Mesenchymal stem cell (in vitro differentiated cells and primary cell): ENCODE measurements around the gene EED.

ENCODE experiments used
- DNase-seq: peaks from one replicate; pipeline ENCODE4 v3.0.0-alpha.2; 2013
- H2AFZ ChIP-seq: one replicate; pipeline ENCODE4 v1.6.1; 2013; ENCODE audit warnings: low read depth, mild to moderate bottlenecking, control low read depth, inconsistent platforms, low read length, moderate library complexity
- H2AK5ac ChIP-seq: 2 replicates; pipeline ENCODE4 v1.6.1; 2013; ENCODE audit warnings: low read length, moderate library complexity, mild to moderate bottlenecking, inconsistent platforms; ENCODE audit not compliant: severe bottlenecking
- H2BK120ac ChIP-seq: one replicate; pipeline ENCODE4 v1.6.1; 2013; ENCODE audit warnings: low read depth, mild to moderate bottlenecking, inconsistent platforms, low read length, moderate library complexity
- H2BK12ac ChIP-seq, 2 experiments: one replicate each; pipeline ENCODE4 v1.6.1; 2013; ENCODE audit warnings: inconsistent platforms in 2 of 2, low read length in 2 of 2, mild to moderate bottlenecking in 2 of 2, moderate library complexity in 2 of 2, control low read depth in 1 of 2
- H2BK15ac ChIP-seq: one replicate; pipeline ENCODE4 v1.6.1; 2013; ENCODE audit warnings: mild to moderate bottlenecking, low read depth, inconsistent platforms; ENCODE audit not compliant: poor library complexity, severe bottlenecking
- H2BK5ac ChIP-seq: 2 replicates; pipeline ENCODE4 v1.6.1; 2013; ENCODE audit warnings: low read depth, mild to moderate bottlenecking, low read length, control low read depth, inconsistent platforms; ENCODE audit not compliant: poor library complexity, severe bottlenecking
- H3K14ac ChIP-seq, 2 experiments: one replicate each; pipeline ENCODE4 v1.6.1; 2013; ENCODE audit warnings: inconsistent platforms in 2 of 2, low read length in 2 of 2, control low read depth in 1 of 2, mild to moderate bottlenecking in 1 of 2, moderate library complexity in 1 of 2
- H3K18ac ChIP-seq, 2 experiments: one replicate each; pipeline ENCODE4 v1.6.1; 2013; ENCODE audit warnings: inconsistent platforms in 2 of 2, low read length in 2 of 2, control low read depth in 1 of 2, low read depth in 1 of 2, mild to moderate bottlenecking in 1 of 2
- H3K23ac ChIP-seq, 2 experiments: one replicate each; pipeline ENCODE4 v1.6.1; 2013; ENCODE audit warnings: inconsistent platforms in 2 of 2, low read length in 2 of 2, mild to moderate bottlenecking in 2 of 2, moderate library complexity in 2 of 2, control low read depth in 1 of 2
- H3K27ac ChIP-seq: 2 replicates; pipeline ENCODE4 v1.5.1; 2013; ENCODE audit warnings: mild to moderate bottlenecking, moderate library complexity, low read length, control low read depth, inconsistent platforms; ENCODE audit not compliant: poor library complexity, severe bottlenecking
- H3K27me3 ChIP-seq, 2 experiments: 2 replicates each; pipeline versions ENCODE4 v1.6.1 to v1.7.0; 2013; ENCODE audit warnings: low read length in 2 of 2, mild to moderate bottlenecking in 2 of 2, moderate library complexity in 2 of 2, control low read depth in 1 of 2, inconsistent platforms in 1 of 2; ENCODE audit not compliant: control insufficient read depth in 1 of 2, insufficient read depth in 1 of 2
- H3K36me3 ChIP-seq, 2 experiments: 2 replicates each; pipeline versions ENCODE4 v1.6.1 to v1.7.0; 2013; ENCODE audit warnings: low read length in 2 of 2, control low read depth in 1 of 2, inconsistent platforms in 1 of 2, low read depth in 1 of 2, mild to moderate bottlenecking in 1 of 2; ENCODE audit not compliant: insufficient read depth in 2 of 2, control insufficient read depth in 1 of 2
- H3K4ac ChIP-seq, 2 experiments: one replicate each; pipeline ENCODE4 v1.6.1; 2013; ENCODE audit warnings: inconsistent platforms in 2 of 2, low read length in 2 of 2, mild to moderate bottlenecking in 2 of 2, moderate library complexity in 2 of 2, control low read depth in 1 of 2, low read depth in 1 of 2
- H3K4me1 ChIP-seq: 2 replicates; pipeline ENCODE4 v1.6.1; 2013; ENCODE audit warnings: low read depth, low read length, control low read depth; ENCODE audit not compliant: control insufficient read depth, insufficient read depth
- H3K4me2 ChIP-seq: 2 replicates; pipeline ENCODE4 v1.6.1; 2013; ENCODE audit warnings: low read length, mild to moderate bottlenecking, inconsistent platforms; ENCODE audit not compliant: poor library complexity, severe bottlenecking
- H3K4me3 ChIP-seq, 2 experiments: 2 replicates each; pipeline versions ENCODE4 v1.5.1 to v1.7.0; 2013; ENCODE audit warnings: low read length in 2 of 2, mild to moderate bottlenecking in 2 of 2, control low read depth in 1 of 2, low read depth in 1 of 2; ENCODE audit not compliant: insufficient read depth in 1 of 2
- H3K79me1 ChIP-seq: replicated peaks from 2 replicates; pipeline ENCODE4 v1.6.1; 2013; ENCODE audit warnings: mild to moderate bottlenecking, control low read depth, low read length, inconsistent platforms; ENCODE audit not compliant: poor library complexity, severe bottlenecking
- H3K9ac ChIP-seq: 2 replicates; pipeline ENCODE4 v1.7.0; 2013; ENCODE audit warnings: mild to moderate bottlenecking, low read length, moderate library complexity
- H3K9me3 ChIP-seq: 2 replicates; pipeline ENCODE4 v1.7.0; 2013; ENCODE audit warnings: mild to moderate bottlenecking, low read length; ENCODE audit not compliant: control insufficient read depth
- H4K8ac ChIP-seq: one replicate; pipeline ENCODE4 v1.6.1; 2013; ENCODE audit warnings: inconsistent platforms, mild to moderate bottlenecking, low read length, moderate library complexity
- H4K91ac ChIP-seq: one replicate; pipeline ENCODE4 v1.6.1; 2013; ENCODE audit warnings: mild to moderate bottlenecking, low read length, inconsistent platforms
- WGBS: methylation state at CpG from one replicate; pipeline ENCODE4 v1.1.7; 2013; ENCODE audit warnings: mixed read lengths; 5-methylcytosine and 5-hydroxymethylcytosine counted together

The EED gene

DNA sequence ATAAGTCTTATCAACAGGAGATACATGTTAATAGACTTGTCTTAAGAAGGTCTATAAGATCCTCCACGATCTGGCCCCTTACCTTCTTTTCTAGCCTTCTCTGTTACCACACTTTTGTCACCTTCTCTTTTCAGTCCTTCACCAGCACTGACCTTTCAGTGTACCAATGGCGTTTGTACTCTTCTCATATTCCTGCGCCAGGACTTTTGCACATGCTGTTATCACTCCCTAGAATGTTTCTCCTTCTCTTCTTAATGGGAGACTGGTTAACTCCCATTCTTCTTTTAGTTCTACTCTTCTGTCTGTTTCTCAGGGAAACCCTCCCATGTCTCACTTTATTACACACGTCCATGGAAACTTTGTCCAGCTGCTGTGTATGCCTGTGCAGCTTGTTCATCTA lies 4.4 kb upstream of the EED start:
- no peak for DNase-seq
- H3K23ac ChIP-seq, result no peak overlapping the region
- 74% methylated on average over 4 of the region's 4 CpGs for WGBS

DNA sequence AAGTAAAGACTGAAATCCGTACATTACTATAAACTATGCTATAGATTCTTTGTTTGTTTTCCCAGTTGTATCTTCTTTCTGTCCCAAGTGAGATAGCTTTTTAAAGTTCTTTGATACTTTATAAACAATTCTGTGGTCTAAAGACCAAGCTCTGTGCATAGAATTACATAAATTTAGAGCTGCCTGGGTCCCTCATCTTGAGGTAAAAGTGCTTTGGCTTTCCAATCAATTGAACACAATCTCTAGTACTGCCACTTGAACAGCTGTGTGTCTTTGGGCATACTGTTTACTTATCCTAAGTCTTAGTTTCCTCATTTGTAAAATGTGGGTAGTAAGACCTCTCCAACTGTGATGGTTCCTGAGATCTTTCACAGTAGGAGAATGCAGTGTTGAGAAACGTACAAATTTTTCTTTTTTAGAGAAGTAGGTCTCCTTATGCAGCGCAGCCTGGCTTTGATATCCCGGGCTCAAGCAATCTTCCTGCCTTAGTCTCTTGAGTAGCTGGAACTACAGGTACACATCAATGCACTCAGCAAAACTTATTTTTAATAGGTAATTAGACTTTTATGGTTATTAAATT lies 2.5 kb upstream of the EED start:
- Histone ChIP-seq H3K14ac (no peak overlapping the region), H3K9ac (no peak overlapping the region), H3K4ac (no peak overlapping the region), H3K4me3 (no peak overlapping the region), H4K8ac (no peak overlapping the region), H3K18ac (no peak overlapping the region), H3K4me2 (no peak overlapping the region), H2BK5ac (no peak overlapping the region), H2AK5ac (no peak overlapping the region), H2BK15ac (no peak overlapping the region), H2AFZ (no peak overlapping the region), H4K91ac (no peak overlapping the region), H3K36me3 (no peaks in the 10 kb centered on the region), H3K23ac (no peak overlapping the region), H2BK120ac (no peak overlapping the region), H2BK12ac (no peak overlapping the region), H3K27ac (no peak overlapping the region), H3K27me3 (peaks cover 0 to 7% of the 10 kb centered on the region in 2 experiments), H3K4me1 (no peaks in the 10 kb centered on the region), H3K79me1 (peaks cover 2% of the 10 kb centered on the region), H3K9me3 (no peaks in the 10 kb centered on the region)
- 90% methylated on average over 1 of the region's 4 CpGs for WGBS
- no peak for DNase-seq

More for the DNA sequence above, 4.4 kb upstream of the EED start:
- no peaks in the 10 kb centered on the region for H3K9me3 ChIP-seq
- H2AK5ac ChIP-seq, result no peak overlapping the region
- H3K18ac ChIP-seq, result no peak overlapping the region
- H3K27me3 ChIP-seq, result peaks cover 0 to 7% of the 10 kb centered on the region in 2 experiments
- no peak overlapping the region for H2BK5ac ChIP-seq
- no peak overlapping the region for H3K4me2 ChIP-seq
- no peak overlapping the region for H2BK12ac ChIP-seq
- no peaks in the 10 kb centered on the region for H3K36me3 ChIP-seq
- no peak overlapping the region for H3K9ac ChIP-seq
- no peak overlapping the region for H2BK15ac ChIP-seq
- H3K4me3 ChIP-seq, result no peak overlapping the region
- H2BK120ac ChIP-seq, result no peak overlapping the region
- H4K91ac ChIP-seq, result no peak overlapping the region
- H4K8ac ChIP-seq, result no peak overlapping the region
- no peak overlapping the region for H3K4ac ChIP-seq
- H3K79me1 ChIP-seq, result no peaks in the 10 kb centered on the region
- H3K27ac ChIP-seq, result no peak overlapping the region
- H3K4me1 ChIP-seq, result no peaks in the 10 kb centered on the region
- H2AFZ ChIP-seq, result no peak overlapping the region
- H3K14ac ChIP-seq, result no peak overlapping the region

DNA sequence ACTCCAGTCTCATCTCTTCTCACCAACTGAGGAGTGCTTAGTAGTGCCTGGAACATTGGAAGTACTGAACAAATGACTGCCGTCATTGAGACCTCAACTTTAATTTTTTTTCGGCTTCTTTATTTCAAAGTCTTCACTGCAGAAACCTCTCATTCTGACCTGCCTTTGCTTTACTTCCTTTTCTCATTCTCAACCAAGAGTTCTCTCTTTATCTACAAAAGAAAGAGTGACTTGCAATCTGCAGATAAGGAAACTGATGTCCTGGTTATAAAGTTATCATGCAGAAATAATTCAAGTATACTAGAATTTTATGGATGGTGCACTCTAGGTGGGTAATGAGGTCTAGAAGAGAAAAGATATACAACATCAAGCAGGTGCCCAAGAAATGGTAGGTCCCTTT lies 1.2 kb upstream of the EED start:
- 97% methylated on average over 2 of the region's 2 CpGs for WGBS
- no peak overlapping the region for H3K23ac ChIP-seq
- H2BK5ac ChIP-seq, result no peak overlapping the region
- no peak overlapping the region for H3K4me2 ChIP-seq
- H3K18ac ChIP-seq, result no peak overlapping the region
- no peaks in the 10 kb centered on the region for H3K36me3 ChIP-seq
- peaks cover 0 to 7% of the 10 kb centered on the region in 2 experiments for H3K27me3 ChIP-seq
- H2BK120ac ChIP-seq, result no peak overlapping the region
- H2AK5ac ChIP-seq, result no peak overlapping the region
- H3K14ac ChIP-seq, result no peak overlapping the region
- H3K9ac ChIP-seq, result peak overlapping the region; percentile 94
- no peak overlapping the region for H3K27ac ChIP-seq
- H3K9me3 ChIP-seq, result no peaks in the 10 kb centered on the region
- H2BK12ac ChIP-seq, result no peak overlapping the region
- no peak overlapping the region for H4K8ac ChIP-seq
- no peaks in the 10 kb centered on the region for H3K4me1 ChIP-seq
- peaks cover 2% of the 10 kb centered on the region for H3K79me1 ChIP-seq
- no peak overlapping the region for H3K4me3 ChIP-seq
- H2AFZ ChIP-seq, result no peak overlapping the region
- DNase-seq, result no peak
- H2BK15ac ChIP-seq, result no peak overlapping the region
- no peak overlapping the region for H3K4ac ChIP-seq
- H4K91ac ChIP-seq, result no peak overlapping the region

DNA sequence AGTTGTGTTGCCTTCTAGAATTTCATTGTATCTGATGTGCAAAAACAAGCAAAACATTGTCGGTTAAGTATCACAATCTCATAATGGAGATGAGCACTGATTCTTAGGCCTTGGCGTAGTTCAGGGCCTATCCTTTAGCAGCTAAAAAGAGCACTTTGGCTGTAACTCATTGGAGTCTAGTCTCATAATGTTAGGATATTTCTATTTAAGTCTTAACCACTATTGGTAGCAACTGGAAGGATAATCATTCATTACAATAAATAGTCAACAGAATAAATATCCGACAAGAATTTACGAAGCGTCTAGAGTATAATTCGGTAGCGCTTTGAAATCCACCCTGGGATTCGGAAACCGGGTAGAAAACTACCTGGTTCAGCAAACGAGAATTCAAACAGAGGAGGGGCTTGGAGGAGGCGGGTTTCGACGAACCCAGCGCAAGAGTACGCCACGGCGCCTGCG lies 461 bp upstream of the EED start:
- Histone ChIP-seq H2AK5ac (no peak overlapping the region), H3K79me1 (peaks cover 2% of the 10 kb centered on the region), H3K4me3 (peak overlapping the region in 1 of 2 experiments; percentile 98), H2BK5ac (no peak overlapping the region), H3K9me3 (no peaks in the 10 kb centered on the region), H3K9ac (peak overlapping the region; percentile 94), H3K36me3 (no peaks in the 10 kb centered on the region), H4K91ac (no peak overlapping the region), H3K23ac (no peak overlapping the region), H3K27ac (peak overlapping the region; percentile 83), H3K18ac (no peak overlapping the region), H2AFZ (no peak overlapping the region), H3K14ac (no peak overlapping the region), H2BK15ac (no peak overlapping the region), H3K4me1 (peaks cover 3% of the 10 kb centered on the region), H3K27me3 (peaks cover 0 to 7% of the 10 kb centered on the region in 2 experiments), H3K4me2 (peak overlapping the region; percentile 55), H3K4ac (no peak overlapping the region), H2BK120ac (no peak overlapping the region), H2BK12ac (no peak overlapping the region), H4K8ac (no peak overlapping the region)
- 4% methylated on average over 18 of the region's 18 CpGs for WGBS
- DNase-seq, result no peak
